GM19467 (cell line): ENCODE results near the gene SERGEF.

Source experiments
- ATAC-seq: cut with Tn5 transposase; IDR thresholded peaks from one replicate; pipeline ENCODE4 v1.9.1; 2021; ENCODE audit warnings: mild to moderate bottlenecking, moderate library complexity; ENCODE audit not compliant: unreplicated experiment

The SERGEF gene

DNA sequence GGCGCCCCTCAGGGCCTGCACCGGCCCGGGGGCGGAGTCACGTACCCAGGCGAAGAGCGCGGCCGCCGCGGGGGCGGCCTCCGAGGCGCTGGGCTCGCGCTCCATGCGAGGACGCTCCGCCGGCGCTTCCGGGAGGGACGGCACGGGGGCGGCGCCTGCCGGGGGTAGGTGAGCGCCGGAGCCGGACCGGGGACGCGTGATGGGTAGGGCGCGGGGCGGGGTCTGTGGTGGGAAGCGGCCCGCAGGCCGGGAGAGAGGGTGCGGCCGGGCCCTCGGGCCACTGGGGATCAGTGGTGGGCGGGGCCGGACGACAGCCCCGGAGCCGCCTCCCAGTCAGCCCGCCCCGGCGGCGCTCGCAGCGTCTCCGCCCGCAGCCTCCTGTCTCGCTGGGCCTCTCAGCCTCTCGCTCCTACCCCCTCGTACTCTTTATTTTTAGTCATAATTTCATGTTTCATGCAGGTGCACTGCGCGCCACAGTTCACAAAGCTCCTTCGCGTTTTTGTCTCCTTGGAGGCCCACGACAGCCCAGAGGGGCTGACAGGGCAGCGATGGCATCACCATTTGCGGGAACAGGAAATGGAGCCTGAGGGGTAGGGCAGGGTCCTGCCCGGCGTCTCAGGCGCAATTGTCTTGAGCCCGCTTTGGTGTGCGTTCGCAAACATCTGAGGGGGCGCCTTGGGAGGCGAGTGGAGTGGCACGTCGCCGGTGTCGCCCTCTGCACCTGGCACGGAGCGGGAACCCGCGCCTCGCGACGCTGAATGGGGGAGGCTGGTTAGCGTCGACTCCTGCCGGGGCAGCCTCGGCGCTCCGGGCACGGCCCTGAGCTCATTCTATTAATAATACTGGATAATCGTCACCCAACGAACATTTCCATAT, at the start of gene SERGEF:
TSS of gene SERGEF (minus strand) at position 142 of the 876 bp plus-strand sequence. CDS start at position 105, 37 bp downstream.
- ATAC-seq: peak; percentile 90

DNA sequence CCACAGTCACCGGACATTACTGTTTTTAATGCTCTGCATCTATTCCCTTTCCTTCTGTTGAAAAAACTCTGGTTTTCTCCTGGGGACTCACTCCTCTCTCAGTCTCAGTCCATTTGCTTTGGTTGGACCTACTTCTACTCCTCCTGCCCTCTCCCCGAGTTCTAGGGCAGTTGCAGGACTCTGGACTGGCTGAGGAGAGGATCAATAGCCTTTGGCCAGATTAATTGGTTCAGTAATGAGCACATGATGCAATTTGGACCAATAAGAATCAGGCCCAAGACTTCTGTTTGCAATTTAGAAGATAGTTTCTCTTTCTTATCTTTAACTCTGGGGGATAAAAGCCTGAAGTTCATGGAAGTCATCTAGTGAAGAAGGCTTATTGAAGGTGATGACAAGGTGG, 48.5 kb upstream of the SERGEF start:
- no peak for ATAC-seq

DNA sequence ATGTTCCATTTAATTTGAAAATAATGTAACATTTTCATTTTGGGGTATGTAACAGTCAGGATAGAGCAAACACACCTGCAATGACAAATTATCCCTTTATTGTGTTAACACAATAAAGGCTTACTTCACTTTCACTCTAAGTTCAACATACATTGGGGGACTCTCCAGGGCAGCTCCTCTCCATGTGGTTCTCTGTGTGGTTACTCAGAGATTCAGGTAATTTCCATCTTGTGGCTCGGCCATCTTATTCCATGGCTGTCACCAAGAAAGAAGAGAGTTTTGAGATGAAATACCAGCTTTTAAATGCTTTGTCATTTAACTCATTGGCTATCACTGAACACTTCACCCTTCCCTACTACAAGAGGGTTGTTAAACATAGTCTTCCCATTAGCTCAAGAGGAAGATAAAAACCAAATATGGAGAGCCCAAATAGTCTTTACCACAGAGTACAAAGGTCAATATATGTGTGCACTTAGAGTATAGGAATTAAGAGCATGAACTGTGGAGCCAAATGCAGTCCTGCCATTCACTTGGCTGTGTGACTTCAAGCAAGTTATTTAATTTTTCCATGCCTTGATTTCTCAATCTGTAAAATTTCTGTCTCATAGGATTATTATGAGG, 43.8 kb upstream of the SERGEF start:
- no peak for ATAC-seq

DNA sequence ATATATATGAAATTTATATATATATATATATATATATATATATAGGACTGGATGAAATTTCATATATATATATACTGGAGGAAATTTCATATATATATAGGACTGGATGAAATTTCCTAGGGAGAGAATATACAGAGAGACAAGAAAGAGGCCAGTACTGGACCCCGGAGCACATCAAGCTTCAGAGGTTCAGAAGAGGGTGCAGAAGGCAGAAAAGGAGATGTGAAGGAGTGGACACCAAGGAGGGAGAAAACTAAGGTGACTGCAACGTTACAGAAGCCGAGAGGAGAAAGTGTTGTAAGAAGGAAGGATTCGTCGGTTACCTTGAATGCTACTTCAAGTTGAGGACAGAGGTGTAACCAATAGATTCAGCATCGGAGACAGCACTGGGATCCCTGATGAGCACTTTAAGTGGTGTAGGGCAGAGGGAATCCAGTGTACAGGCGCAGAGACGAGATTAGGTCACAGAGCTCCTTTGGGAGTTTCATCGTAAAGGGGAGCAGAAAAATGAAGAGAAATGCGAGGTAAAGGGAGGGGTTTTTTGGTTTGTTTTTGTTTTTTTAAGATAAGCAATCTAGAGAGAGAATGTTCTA, 41.8 kb upstream of the SERGEF start:
- no peak for ATAC-seq

DNA sequence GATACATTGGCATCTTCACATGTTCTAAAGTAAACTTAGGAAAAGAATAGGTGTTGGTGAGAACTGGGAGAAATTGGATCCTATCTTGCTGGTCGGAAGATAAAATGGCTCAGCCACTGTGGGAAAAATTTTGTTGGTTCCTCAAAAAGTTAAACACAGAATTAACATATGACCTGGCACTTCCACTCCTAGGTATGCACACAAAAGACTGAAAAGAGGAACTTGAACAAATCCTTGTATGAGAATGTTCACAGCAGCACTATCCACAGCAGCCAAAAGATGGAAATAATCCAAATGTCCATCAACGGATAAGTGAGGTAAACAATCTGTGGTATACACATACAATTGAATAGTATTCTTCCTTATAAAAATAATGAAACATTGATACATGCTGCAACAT, 38.0 kb upstream of the SERGEF start:
- no peak for ATAC-seq

DNA sequence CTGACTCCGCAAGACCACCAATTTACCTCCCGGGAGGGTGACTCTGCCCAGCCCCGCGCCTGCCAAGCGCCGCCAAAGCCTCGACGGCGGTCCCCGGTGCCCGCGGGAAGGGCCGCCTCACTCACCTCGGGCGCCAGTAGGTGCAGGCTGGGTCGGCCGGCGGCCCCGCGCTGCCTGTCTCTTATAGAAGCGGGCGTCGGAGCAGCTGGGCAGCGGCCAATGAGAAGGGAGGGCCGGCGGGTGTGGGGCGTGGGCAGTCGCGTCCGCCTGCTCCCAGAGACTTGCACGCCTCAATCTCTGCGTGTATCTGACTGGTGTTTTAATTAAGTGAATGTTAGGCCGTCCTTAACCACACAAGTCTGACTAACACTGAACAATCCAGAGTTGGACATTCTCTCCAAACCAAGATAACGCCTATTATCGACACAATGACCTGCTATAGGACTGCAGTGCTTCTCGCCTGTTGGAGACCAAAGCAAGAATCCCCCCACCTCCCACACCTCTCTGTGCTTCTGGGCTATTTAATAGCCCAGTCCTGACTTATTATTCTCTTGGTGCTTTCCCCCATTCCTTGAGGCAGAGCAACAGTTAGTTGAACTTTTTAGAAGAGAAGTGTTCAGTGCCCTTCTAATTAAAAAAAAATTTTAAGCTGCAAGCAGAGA, 33.4 kb upstream of the SERGEF start, which contains the start of gene TPH1:
TSS of gene TPH1 (minus strand) at position 154 of the 662 bp plus-strand sequence. CDS start 5,507 bp downstream, outside the sequence.
- ATAC-seq: no peak

DNA sequence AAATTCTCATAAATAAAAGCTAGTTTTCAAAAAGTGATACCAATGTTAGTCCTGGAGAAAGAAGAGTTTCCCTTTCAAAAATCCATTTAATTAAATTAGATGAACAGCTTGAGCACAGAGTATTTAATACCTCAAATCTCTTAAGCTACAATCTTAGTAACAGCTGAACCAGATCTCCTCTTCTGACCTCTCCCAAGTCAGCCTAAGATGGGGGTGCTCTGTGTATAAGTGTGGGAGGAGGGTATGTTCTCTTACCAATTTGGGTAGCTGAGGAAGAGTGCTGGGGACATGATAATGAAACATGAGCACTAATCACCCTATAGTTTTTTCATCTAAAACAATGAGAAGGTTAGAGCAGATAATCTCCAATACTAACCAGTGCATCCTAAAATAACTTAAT, 23.6 kb upstream of the SERGEF start:
- ATAC-seq: no peak

DNA sequence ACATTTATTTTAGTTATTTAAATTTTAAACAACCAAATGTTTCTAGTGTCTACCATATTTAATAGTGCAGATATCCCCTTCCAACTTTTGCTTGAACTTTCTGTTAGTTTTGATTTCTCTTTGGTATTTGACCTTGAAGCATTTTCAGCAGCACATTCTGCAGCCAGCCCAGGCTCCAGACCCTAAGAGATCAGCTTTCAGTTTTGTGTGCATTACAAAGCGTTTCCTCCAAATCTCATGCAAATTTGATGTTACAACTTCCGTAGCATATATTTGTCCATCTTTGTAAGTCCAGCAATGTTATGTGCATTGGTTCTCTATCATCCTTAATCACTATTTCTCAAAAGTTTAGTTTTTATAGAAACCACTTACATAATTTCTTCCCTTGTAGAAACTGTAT, 14.6 kb upstream of the SERGEF start:
- ATAC-seq: no peak

DNA sequence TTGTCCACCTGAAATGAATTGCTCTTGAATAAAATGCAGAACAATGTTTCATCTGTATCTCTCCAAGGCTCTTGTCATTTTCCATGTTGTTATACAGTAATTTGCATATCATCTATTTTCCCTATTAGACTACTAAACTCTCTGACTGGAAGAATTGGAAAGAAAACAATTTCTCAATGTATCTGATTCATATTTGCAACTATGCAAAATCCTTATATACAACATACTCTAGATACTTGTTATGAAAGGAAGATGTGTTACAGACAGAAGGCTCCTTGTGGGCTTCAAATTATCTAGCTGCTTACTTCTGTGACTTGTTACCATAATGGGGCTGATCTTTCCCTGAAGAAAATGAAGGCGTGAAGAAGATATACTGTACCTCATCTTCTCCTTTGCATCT, 9.6 kb upstream of the SERGEF start:
- no peak for ATAC-seq

DNA sequence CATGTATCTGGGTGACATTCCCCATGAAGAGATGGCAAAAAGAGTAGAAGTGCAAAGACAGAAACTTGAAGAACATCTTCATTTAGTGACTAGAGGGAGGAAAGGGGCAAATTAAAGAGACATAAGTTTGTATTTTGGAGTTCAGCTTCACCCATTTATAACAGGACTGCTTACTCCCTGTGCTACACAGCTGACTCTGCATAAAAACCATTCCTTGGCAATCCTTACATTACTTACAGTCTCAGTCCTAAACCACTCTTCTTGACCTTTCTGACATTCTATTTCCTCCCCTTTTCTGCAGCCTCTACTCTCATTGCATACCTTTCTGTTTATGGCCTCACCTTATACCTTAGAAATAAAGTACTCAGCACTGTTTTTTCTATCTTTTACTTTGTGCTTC, 6.8 kb upstream of the SERGEF start:
- no peak for ATAC-seq

DNA sequence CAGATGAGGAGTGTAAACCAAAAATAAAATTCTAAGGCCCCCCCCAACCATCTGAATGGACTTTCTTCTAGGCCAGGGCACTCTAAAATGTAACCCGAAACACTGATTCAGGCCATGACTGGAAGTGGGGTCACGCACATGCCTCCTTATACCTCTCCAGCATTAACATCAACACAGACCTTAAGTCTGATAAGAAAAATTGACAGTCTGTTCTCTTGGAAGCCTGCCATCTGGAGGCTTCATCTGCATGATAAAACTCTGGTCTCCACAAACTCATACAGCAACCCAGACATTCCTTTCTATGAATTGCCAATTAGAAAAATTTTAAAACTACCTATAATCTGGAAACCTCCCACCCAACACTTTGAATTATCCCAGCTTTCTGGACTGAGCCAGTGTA, 3.9 kb upstream of the SERGEF start:
- ATAC-seq: no peak

DNA sequence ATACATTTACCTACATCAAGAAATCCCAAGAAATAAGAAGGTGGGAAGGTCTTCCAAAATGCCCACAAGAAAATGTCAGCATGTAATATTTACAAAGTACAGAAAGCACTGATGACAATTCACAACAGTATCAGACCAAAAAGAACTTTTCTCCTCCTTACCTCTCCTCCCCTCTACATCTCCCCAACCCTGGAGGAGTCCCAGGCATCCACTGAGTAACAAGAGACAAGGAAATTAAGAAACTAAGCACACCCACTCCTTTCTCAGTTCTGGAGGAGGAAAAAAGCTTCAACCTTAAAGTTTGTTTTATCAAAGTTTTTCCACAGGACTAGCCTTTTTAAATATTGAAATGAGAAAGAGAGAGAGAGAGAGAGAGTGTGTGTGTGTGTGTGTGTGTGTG, 2.0 kb upstream of the SERGEF start:
- no peak for ATAC-seq

DNA sequence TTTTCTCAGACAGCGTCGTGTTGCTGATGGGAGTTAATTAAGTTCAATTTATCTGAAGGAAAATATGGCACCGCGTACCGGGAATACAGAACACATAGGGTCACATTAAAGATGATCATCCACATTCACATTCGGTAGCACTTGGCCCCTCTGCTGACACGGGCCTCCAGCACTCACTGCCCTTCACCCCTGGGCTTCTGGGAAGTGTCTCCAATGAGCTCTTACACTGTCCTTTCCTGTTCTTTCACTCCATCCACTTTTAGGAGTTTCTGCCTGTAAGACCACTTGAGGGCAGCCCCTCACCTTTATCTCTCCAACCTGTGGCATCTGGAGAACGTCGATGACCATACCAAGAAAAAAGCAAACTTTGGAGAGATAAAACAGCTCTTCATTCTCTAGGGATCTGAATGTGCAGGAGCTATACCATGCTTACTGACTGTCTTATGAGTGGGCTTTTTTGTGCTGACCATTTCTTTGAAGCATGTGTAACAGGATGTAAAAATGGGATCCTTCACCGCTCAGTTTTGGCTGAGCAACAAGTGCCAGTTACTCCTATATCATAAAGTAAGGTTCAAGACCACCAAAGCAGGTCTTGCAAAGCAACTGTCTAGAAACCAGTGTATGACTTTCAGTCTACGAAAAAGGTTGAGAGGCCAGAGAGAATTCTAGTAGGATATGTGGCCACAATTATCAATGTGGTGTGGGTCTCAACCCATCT, 1.1 kb upstream of the SERGEF start:
- no peak for ATAC-seq

DNA sequence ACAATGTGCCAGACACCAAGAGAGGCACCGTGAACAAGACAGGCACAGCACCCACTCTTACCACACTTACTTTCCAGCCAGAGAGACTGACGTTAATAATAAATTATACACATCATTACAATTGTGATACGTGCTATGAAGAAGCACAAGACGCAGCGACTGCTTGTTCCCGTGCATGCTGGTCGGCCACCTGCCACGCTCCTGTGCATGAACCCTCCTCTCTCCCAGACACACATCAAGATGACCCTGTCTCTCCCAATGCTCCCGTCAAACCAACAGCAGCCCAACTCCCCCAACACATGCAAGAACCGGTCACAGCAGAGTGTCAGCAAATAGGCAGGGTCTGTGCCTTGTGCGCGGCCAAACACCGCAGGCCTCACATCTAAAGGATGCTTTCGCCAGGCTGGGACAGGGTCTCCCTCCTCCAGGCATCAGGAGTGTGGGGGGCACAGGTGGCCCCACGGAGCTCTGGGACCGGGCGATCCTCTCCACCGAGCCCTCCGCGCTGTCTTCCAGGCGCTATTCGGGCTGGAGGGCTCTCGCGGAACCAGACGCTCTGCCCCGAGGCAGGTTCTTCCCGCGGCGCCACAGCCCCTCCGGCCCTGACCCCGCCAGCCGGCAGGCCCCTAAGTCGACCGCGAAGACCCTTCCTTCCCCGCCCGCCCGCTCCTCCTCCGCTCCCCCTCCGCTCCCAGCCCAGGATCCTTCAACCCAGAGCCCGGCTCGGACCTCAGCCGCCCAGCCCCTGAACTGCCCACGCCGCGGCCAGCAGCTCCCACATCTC, 533 bp downstream of the SERGEF start:
- no peak for ATAC-seq

DNA sequence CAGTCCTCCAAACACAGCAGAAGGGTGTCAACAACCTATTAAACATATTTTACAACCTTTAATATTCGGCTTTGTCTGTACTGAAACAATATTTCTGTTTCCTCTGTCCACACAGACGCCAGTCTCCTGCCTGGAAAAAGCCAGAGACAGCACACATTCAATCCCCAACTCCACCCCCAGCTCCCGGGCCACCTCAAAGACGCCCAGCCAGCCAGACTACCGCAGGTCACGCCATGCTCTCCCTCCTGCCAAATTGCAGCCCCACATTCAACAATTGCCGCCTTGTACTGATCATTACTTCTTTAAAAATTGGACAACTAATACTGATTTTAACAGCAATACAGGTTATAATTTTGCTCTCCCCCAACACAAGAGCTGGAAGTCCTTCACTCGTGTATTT, 1.2 kb downstream of the SERGEF start:
- no peak for ATAC-seq

DNA sequence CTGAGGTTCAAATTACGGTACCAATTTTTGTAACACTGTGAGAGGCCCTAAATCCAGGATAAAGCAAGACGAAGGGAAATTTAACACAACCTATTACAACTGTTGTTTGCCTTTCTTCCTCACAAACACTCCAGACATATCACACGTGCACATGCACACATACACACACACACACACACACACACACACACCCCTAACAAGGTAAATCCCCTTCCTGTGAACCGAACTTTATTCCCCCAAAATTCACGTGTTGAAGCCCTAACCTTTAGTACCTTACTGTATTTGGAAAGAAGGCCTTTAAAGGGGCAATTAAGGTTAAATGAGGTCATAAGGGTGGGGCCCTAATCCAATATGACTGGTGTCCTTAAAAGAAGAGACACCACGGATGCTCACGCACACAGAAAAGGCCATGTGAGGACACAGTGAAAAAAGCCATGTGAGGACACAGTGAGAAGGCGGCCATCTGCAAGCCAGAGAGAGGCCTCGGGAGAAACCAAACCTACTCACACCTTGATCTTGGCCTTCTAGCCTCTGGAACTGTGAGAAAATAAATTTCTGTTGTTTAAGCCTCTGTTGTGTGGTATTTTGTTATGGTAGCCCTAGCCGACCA, 1.8 kb downstream of the SERGEF start:
- ATAC-seq: no peak

DNA sequence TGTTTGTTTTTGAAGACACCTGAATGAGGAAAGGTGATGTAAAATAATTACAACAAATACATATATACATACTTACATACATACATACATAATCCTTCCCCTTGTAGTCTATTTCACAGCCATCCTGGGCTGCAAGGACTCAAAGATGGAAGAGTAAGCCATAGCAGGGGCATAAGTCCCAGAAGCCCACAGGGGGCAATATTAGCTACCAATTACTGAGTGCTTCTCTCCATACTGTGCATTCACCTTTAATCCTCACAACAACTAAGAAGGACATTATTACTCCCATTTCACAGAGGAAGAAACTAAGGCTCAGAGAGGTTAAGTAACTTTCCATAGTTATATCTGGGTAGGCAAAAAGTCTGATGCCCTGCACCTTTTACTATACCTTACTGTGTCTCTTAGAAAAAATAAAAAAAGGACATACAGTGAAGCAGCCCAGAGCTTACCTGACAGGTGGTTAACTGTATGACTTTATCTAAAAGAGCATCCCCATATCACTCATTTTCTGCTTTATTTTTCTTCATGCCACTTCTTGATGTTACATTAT, 2.7 kb downstream of the SERGEF start:
- no peak for ATAC-seq

DNA sequence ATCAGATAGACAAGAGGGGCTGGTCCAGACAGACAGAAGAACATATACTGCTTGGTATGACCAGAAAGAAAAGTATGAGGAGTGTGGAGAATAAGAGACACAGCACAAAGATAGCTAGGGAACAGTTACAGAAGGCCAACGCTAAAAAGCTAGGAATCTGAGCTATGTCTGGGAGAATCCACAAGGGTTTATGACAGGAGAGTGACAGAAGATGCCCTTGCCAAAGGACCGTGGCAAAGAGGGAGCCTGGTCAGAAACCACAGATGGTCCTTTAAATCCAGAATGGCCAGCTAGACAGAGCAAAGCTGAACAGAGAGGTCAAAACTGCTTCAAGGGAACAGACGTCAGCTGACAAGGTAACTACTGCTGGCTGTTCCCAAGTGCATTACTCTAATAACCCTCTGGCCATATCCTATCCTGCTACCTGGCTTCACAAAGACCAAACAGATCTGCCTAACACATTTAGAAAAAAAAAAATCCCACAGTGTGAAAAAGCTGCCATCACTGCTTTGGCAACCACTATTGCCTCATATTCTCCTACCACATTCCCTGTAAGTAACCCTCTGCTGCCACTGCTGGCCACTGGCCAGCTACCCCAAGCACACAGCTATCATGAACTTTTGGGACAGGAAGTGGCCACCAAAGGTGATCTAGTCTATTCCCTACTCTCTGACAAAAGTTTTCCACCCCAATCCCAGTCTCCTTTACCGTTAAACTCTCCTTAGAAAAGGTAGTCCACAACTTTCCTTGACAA, 7.3 kb downstream of the SERGEF start:
- ATAC-seq: no peak

DNA sequence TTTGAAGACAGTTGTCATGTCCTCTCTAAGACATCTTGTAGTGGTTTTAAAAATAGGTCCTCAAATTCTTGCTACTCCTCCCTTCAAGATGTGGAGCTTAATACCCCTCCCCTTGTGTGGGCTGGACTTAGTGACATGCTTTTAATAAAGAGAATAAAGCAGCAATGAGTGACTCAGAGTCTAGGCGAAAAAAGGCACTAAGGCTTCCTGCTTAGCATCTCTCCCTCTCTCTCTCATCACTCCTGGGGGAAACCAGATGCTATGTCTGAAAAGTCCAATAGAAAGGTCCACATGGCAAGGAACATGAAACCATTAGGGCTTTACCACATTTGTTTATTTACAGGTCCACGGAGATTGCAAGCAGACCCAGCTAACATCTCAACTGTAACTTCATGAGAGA, 11.7 kb downstream of the SERGEF start:
- ATAC-seq: no peak
